Thymus (tissue), 11 donors: ENCODE data around the gene RNF11. TPM values are rescaled to one million over a fixed set of nuclear protein-coding genes. Genes with fewer than 3 reads are reported as not detected.

Experiments
- DNase-seq, 9 donors: peaks; one replicate each; pipeline ENCODE4 v3.0.0-alpha.2; 2013; ENCODE audit warnings: low spot score in 9 of 9, low read depth in 6 of 9, missing footprints in 1 of 9
- H3K27ac ChIP-seq, 2 donors: one replicate each; pipeline ENCODE4 v1.5.1; 2013; ENCODE audit warnings: control low read depth in 1 of 2, low read depth in 1 of 2, low read length in 1 of 2, mild to moderate bottlenecking in 1 of 2, moderate library complexity in 1 of 2
- H3K27me3 ChIP-seq, 2 donors: one replicate each; pipeline ENCODE4 v1.5.1; 2013; ENCODE audit warnings: low read length in 1 of 2; ENCODE audit not compliant: control insufficient read depth in 2 of 2, insufficient read depth in 1 of 2
- H3K36me3 ChIP-seq, 2 donors: one replicate each; pipeline ENCODE4 v1.5.1; 2013; ENCODE audit warnings: low read length in 1 of 2, mild to moderate bottlenecking in 1 of 2, moderate library complexity in 1 of 2; ENCODE audit not compliant: control insufficient read depth in 2 of 2, insufficient read depth in 2 of 2
- H3K4me1 ChIP-seq, 2 donors: one replicate each; pipeline ENCODE4 v1.5.1; 2013; ENCODE audit warnings: low read length in 2 of 2; ENCODE audit not compliant: control insufficient read depth in 2 of 2, insufficient read depth in 2 of 2
- H3K4me3 ChIP-seq, 2 donors: one replicate each; pipeline ENCODE4 v1.5.1; 2013; ENCODE audit warnings: low read length in 2 of 2, control low read depth in 1 of 2, mild to moderate bottlenecking in 1 of 2
- H3K9me3 ChIP-seq, 2 donors: one replicate each; pipeline ENCODE4 v1.5.1; 2013; ENCODE audit warnings: low read length in 1 of 2, mild to moderate bottlenecking in 1 of 2; ENCODE audit not compliant: control insufficient read depth in 2 of 2, insufficient read depth in 1 of 2
- WGBS: extraction: QIAGEN DNeasy Blood & Tissue Kit; methylation state at CpG from one replicate; pipeline ENCODE4 v1.1.7; 2013; 5-methylcytosine and 5-hydroxymethylcytosine counted together
- polyA plus RNA-seq: library from polyadenylated mRNA; stranded (reverse); fragments of 200-250 nt; gene quantifications from one replicate; pipeline ENCODE4 v1.2.3, GENCODE V29; 2013
- total RNA-seq: library from RNA; stranded (reverse); fragments of 120-200 nt; gene quantifications from one replicate; pipeline ENCODE4 v1.2.4, GENCODE V29; 2013
- donor health status: healthy.

RNF11 gene
- total and polyA plus RNA-seq, 2 donors = 45.2 to 67.9 TPM

- no peaks in the 10 kb centered on the region for H3K9me3 ChIP-seq
- no peak overlapping the region for H3K4me3 ChIP-seq
- no peak for DNase-seq
- no peaks in the 10 kb centered on the region for H3K27me3 ChIP-seq
- H3K36me3 ChIP-seq = no peaks in the 10 kb centered on the region
- H3K4me1 ChIP-seq = no peaks in the 10 kb centered on the region
- 97% methylated on average over 5 of the region's 5 CpGs for WGBS
- no peak overlapping the region for H3K27ac ChIP-seq
Measured at GRCh38 chr1:51306950-51307349, 70.9 kb downstream of the RNF11 start.

GRCh38 chr1:51308636-51309035 is 72.6 kb downstream of the RNF11 start:
- H3K36me3 ChIP-seq = no peaks in the 10 kb centered on the region
- H3K4me3 ChIP-seq = no peak overlapping the region
- H3K27me3 ChIP-seq = no peaks in the 10 kb centered on the region
- 98% methylated on average over 6 of the region's 6 CpGs for WGBS
- no peak for DNase-seq
- no peaks in the 10 kb centered on the region for H3K9me3 ChIP-seq
- no peaks in the 10 kb centered on the region for H3K4me1 ChIP-seq
- no peak overlapping the region for H3K27ac ChIP-seq

- no peaks in the 10 kb centered on the region for H3K36me3 ChIP-seq
- H3K27ac ChIP-seq = no peak overlapping the region
- H3K27me3 ChIP-seq = no peaks in the 10 kb centered on the region
- no peak for DNase-seq
- 96% methylated on average over 8 of the region's 8 CpGs for WGBS
- H3K4me3 ChIP-seq = no peak overlapping the region
- H3K9me3 ChIP-seq = no peaks in the 10 kb centered on the region
- peaks cover 0 to 6% of the 10 kb centered on the region in 2 donors for H3K4me1 ChIP-seq
Measured at GRCh38 chr1:51309291-51309690, 73.2 kb downstream of the RNF11 start.

GRCh38 chr1:51310871-51311613 is 75.0 kb downstream of the RNF11 start:
- DNase-seq = no peak
- 54% methylated on average over 15 of the region's 15 CpGs for WGBS
- no peak overlapping the region for H3K27ac ChIP-seq
- H3K4me3 ChIP-seq = no peak overlapping the region
- H3K4me1 ChIP-seq = peaks cover 0 to 21% of the 10 kb centered on the region in 2 donors
- no peaks in the 10 kb centered on the region for H3K27me3 ChIP-seq
- H3K36me3 ChIP-seq = no peaks in the 10 kb centered on the region
- no peaks in the 10 kb centered on the region for H3K9me3 ChIP-seq

- 96% methylated on average over 5 of the region's 5 CpGs for WGBS
- H3K27me3 ChIP-seq = no peaks in the 10 kb centered on the region
- H3K4me3 ChIP-seq = no peak overlapping the region
- H3K36me3 ChIP-seq = no peaks in the 10 kb centered on the region
- no peaks in the 10 kb centered on the region for H3K9me3 ChIP-seq
- peaks cover 0 to 27% of the 10 kb centered on the region in 2 donors for H3K4me1 ChIP-seq
- no peak overlapping the region for H3K27ac ChIP-seq
- no peak for DNase-seq
Measured at GRCh38 chr1:51311826-51312225, 75.8 kb downstream of the RNF11 start.

GRCh38 chr1:51312718-51313117 is 76.6 kb downstream of the RNF11 start:
- H3K27ac ChIP-seq = no peak overlapping the region
- H3K9me3 ChIP-seq = no peaks in the 10 kb centered on the region
- H3K4me3 ChIP-seq = no peak overlapping the region
- no peak for DNase-seq
- H3K36me3 ChIP-seq = no peaks in the 10 kb centered on the region
- H3K4me1 ChIP-seq = peaks cover 0 to 33% of the 10 kb centered on the region in 2 donors
- over 99% methylated on average over 4 of the region's 4 CpGs for WGBS
- no peaks in the 10 kb centered on the region for H3K27me3 ChIP-seq

- Histone ChIP-seq H3K4me1 (peaks cover 0 to 33% of the 10 kb centered on the region in 2 donors), H3K9me3 (no peaks in the 10 kb centered on the region), H3K27me3 (no peaks in the 10 kb centered on the region), H3K4me3 (no peak overlapping the region), H3K27ac (no peak overlapping the region), H3K36me3 (no peaks in the 10 kb centered on the region)
- 97% methylated on average over 5 of the region's 5 CpGs for WGBS
- DNase-seq = no peak
Measured at GRCh38 chr1:51313268-51313852, 77.3 kb downstream of the RNF11 start.

- WGBS = 67% methylated on average over 12 of the region's 12 CpGs
- no peak overlapping the region for H3K4me3 ChIP-seq
- DNase-seq = no peak
Measured at GRCh38 chr1:51313961-51314777, 78.1 kb downstream of the RNF11 start.

GRCh38 chr1:51314974-51315373 is 78.9 kb downstream of the RNF11 start:
- Histone ChIP-seq H3K4me1 (peaks cover 0 to 33% of the 10 kb centered on the region in 2 donors), H3K27ac (no peak overlapping the region), H3K9me3 (no peaks in the 10 kb centered on the region), H3K27me3 (no peaks in the 10 kb centered on the region), H3K4me3 (no peak overlapping the region), H3K36me3 (no peaks in the 10 kb centered on the region)
- WGBS = 84% methylated on average over 3 of the region's 3 CpGs
- DNase-seq = no peak

More at GRCh38 chr1:51313961-51314777, 78.1 kb downstream of the RNF11 start:
- Histone ChIP-seq H3K9me3 (no peaks in the 10 kb centered on the region), H3K27ac (peak overlapping the region; percentile 18 to 20), H3K36me3 (no peaks in the 10 kb centered on the region), H3K4me1 (peaks cover 0 to 33% of the 10 kb centered on the region in 2 donors), H3K27me3 (no peaks in the 10 kb centered on the region)
